Lung (tissue), 12 donors: ENCODE results near the gene ZEB1. TPM values are rescaled to one million over a fixed set of nuclear protein-coding genes. Genes with fewer than 3 reads are reported as not detected.

Source experiments
- ATAC-seq: fragments of 200-7000 bp; cut with Tn5 transposase; one replicate; pipeline ENCODE4 v1.9.1; 2020; ENCODE audit warnings: moderate number of reproducible peaks; ENCODE audit not compliant: insufficient read depth, low FRiP score
- DNase-seq, 3 donors: peaks; one replicate each; pipeline ENCODE4 v3.0.0-alpha.2; 2013 to 2017
- H3K27ac ChIP-seq, 2 donors: one replicate each; pipeline ENCODE4 v1.5.1; 2013; ENCODE audit warnings: mild to moderate bottlenecking in 2 of 2, moderate library complexity in 2 of 2, control low read depth in 1 of 2, inconsistent platforms in 1 of 2, low read depth in 1 of 2, low read length in 1 of 2
- H3K27me3 ChIP-seq, 3 donors: one replicate each; pipeline ENCODE4 v1.5.1; 2013; ENCODE audit warnings: low read length in 2 of 3; ENCODE audit not compliant: control insufficient read depth in 3 of 3, insufficient read depth in 3 of 3
- H3K36me3 ChIP-seq, 4 donors: one replicate each; pipeline ENCODE4 v1.5.1; 2013; ENCODE audit warnings: low read length in 4 of 4, mild to moderate bottlenecking in 1 of 4, moderate library complexity in 1 of 4; ENCODE audit not compliant: control insufficient read depth in 4 of 4, insufficient read depth in 4 of 4
- H3K4me1 ChIP-seq, 5 donors: one replicate each; pipeline ENCODE4 v1.5.1; 2013; ENCODE audit warnings: low read length in 5 of 5, mild to moderate bottlenecking in 2 of 5, moderate library complexity in 1 of 5; ENCODE audit not compliant: control insufficient read depth in 5 of 5, insufficient read depth in 5 of 5
- H3K4me3 ChIP-seq: one replicate; pipeline ENCODE4 v1.5.1; 2013; ENCODE audit warnings: mild to moderate bottlenecking, control low read depth, moderate library complexity
- H3K9ac ChIP-seq, 2 donors: one replicate each; pipeline ENCODE4 v1.5.1; 2013; ENCODE audit warnings: low read length in 2 of 2, control low read depth in 1 of 2; ENCODE audit not compliant: insufficient read depth in 1 of 2
- H3K9me3 ChIP-seq, 4 donors: one replicate each; pipeline ENCODE4 v1.5.1; 2013; ENCODE audit warnings: low read length in 3 of 4, mild to moderate bottlenecking in 1 of 4, moderate library complexity in 1 of 4; ENCODE audit not compliant: control insufficient read depth in 4 of 4, insufficient read depth in 3 of 4
- WGBS, 2 donors: extraction: QIAGEN DNeasy Blood & Tissue Kit; methylation state at CpG; one replicate each; pipeline ENCODE4 v1.1.7; 2013; 5-methylcytosine and 5-hydroxymethylcytosine counted together
- polyA plus RNA-seq, 2 donors: library from polyadenylated mRNA; stranded (reverse); fragments of 200-250 nt; gene quantifications; one replicate each; pipeline ENCODE4 v1.2.1, GENCODE V29; 2013
- total RNA-seq, 2 donors: library from RNA; depleted of rRNA in 1 of 2; stranded (reverse); fragments of >200 nt in 1 of 2; gene quantifications; one replicate each; pipeline ENCODE4 v1.2.1, GENCODE V29; 2014 to 2021
- TF ChIP-seq, protein P1 (sequence below): IDR thresholded peaks from 2 replicates; pipeline ENCODE4 v1.5.1; 2012; ENCODE audit warnings: mild to moderate bottlenecking; ENCODE audit errors: control extremely low read depth, extremely low read depth
- donor health status: control.
- donor health status: control.
- donor health status: Bipolar disorder and iron deficiency.
- donor health status: healthy.
- donor health status: DM: yes; HTN: yes; CAD: no.

The ZEB1 gene
- total and polyA plus RNA-seq, 4 donors = 8.4 to 86.9 (median 19.5) TPM

DNA sequence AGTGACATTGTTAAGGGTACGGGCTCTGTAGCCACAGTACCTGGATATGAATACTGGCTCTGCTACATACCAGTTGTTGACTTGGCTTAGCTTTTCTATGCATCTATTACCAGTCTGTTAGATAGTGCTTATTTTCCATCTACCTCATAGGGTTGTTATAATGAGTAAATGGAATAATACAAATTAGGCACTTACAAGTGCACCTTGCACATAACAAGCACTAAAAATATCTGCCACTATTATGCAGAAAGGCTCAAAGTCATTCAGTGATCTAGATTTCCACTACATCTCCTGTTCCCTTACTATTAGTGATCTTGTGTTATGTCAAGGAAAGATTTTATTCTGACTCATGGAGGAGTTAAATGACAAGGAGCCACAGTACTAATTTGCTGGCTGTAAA lies 27.9 kb upstream of the ZEB1 start:
- Histone ChIP-seq H3K4me1 (no peaks in the 10 kb centered on the region), H3K9ac (no peak overlapping the region), H3K36me3 (no peaks in the 10 kb centered on the region), H3K9me3 (no peaks in the 10 kb centered on the region), H3K27ac (no peak overlapping the region), H3K27me3 (no peaks in the 10 kb centered on the region), H3K4me3 (no peak overlapping the region)
- TF ChIP-seq, protein P1, sequence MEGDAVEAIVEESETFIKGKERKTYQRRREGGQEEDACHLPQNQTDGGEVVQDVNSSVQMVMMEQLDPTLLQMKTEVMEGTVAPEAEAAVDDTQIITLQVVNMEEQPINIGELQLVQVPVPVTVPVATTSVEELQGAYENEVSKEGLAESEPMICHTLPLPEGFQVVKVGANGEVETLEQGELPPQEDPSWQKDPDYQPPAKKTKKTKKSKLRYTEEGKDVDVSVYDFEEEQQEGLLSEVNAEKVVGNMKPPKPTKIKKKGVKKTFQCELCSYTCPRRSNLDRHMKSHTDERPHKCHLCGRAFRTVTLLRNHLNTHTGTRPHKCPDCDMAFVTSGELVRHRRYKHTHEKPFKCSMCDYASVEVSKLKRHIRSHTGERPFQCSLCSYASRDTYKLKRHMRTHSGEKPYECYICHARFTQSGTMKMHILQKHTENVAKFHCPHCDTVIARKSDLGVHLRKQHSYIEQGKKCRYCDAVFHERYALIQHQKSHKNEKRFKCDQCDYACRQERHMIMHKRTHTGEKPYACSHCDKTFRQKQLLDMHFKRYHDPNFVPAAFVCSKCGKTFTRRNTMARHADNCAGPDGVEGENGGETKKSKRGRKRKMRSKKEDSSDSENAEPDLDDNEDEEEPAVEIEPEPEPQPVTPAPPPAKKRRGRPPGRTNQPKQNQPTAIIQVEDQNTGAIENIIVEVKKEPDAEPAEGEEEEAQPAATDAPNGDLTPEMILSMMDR = no peak
- 100% methylated on average over 1 of the region's 1 CpG for WGBS, 2 donors
- ATAC-seq (no peak), DNase-seq (no peak)

DNA sequence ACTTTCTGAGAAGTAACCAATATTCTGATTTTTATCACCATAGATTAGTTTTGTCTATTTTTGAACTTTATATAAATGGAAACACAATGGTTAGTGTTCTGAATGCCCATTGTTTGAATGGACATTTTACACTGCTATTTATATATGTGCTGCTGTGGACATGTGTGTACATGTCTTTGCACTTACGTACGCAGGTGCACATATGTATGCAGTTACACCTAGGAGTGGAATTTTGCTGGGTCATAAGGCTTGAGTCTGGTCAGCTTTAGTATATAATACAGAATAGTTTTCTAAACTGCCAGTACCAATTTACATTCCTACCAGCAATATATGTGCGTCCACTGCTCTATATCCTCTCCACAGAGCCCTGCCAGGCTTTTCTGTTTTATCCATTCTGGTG lies 24.5 kb upstream of the ZEB1 start:
- no peaks in the 10 kb centered on the region for H3K9me3 ChIP-seq
- TF ChIP-seq, protein P1 = no peak
- 95 to 97% methylated on average over 3 of the region's 3 CpGs for WGBS, 2 donors
- ATAC-seq (no peak), DNase-seq (no peak)
- no peaks in the 10 kb centered on the region for H3K27me3 ChIP-seq
- no peaks in the 10 kb centered on the region for H3K4me1 ChIP-seq
- H3K27ac ChIP-seq = no peak overlapping the region
- H3K9ac ChIP-seq = no peak overlapping the region
- H3K4me3 ChIP-seq = no peak overlapping the region
- H3K36me3 ChIP-seq = no peaks in the 10 kb centered on the region

DNA sequence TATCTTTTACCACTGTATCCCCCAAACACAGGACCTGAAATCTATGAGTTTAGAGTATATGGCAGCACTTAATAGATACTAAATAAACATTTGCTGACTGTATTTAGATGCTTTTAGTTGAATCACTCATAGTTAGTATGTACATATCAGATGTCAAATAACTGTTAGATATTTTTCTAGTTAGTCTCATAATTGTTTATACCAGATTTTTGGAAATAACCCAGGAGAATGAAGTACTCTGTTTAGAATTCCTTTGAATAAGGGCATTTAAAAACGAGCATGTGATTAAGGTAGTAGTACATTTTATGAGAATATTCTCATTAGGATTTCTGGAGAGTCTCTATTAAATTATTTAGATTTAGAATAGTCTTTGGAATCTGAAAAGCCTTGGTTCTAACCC lies 22.3 kb upstream of the ZEB1 start:
- ATAC-seq (no peak), DNase-seq (no peak)
- Histone ChIP-seq H3K27ac (no peak overlapping the region), H3K4me1 (no peaks in the 10 kb centered on the region), H3K27me3 (no peaks in the 10 kb centered on the region), H3K9me3 (no peaks in the 10 kb centered on the region), H3K9ac (no peak overlapping the region), H3K36me3 (no peaks in the 10 kb centered on the region), H3K4me3 (no peak overlapping the region)
- 77 to 80% methylated on average over 1 of the region's 1 CpG for WGBS, 2 donors
- TF ChIP-seq, protein P1 = no peak

DNA sequence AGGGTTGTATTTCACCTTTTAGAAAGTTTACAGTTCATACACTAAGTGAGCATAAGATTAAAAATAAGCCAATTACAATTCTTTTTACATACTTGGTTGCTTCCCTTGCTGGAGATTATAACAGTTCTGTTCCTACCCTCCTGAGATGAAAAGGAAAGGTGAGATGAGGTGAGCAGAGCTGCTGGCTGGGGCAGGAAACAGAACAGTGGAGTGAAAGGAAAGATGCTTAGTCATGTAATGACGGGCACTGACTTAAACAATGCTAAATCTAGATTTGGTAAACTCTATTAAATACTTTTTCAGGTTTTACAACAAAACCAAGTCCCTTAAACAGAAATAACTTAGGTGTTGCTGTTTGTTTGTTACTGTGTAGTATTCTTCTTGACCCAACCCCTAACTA lies 19.9 kb upstream of the ZEB1 start:
- ATAC-seq (no peak), DNase-seq (no peak)
- WGBS, 2 donors = 16 to 26% methylated on average over 1 of the region's 1 CpG
- Histone ChIP-seq H3K4me1 (no peaks in the 10 kb centered on the region), H3K9me3 (no peaks in the 10 kb centered on the region), H3K27me3 (peaks cover 0 to 3% (median 0%) of the 10 kb centered on the region in 3 donors), H3K9ac (no peak overlapping the region), H3K27ac (no peak overlapping the region), H3K4me3 (no peak overlapping the region), H3K36me3 (no peaks in the 10 kb centered on the region)
- TF ChIP-seq, protein P1 = no peak
